K562 (cell line): ENCODE data around the gene TBRG4. TPM values are rescaled to one million over a fixed set of nuclear protein-coding genes. Genes with fewer than 3 reads are reported as not detected.
A peak's percentile ranks its signal among the peaks of the same experiment; 100 is the strongest.

Experiments used
- CHD4 ChIP-seq: fragments of 200-600 bp; sonication (generic); IDR thresholded peaks from 3 replicates; pipeline ENCODE4 v1.6.1; 2012; ENCODE audit warnings: low read depth, mild to moderate bottlenecking, mixed read lengths, low read length, inconsistent platforms; ENCODE audit not compliant: insufficient read depth, insufficient replicate concordance, poor library complexity, severe bottlenecking
- ETV6 ChIP-seq, 3 experiments: fragments of 150-350 bp in 1 of 3; sonication (generic) in 1 of 3; formaldehyde crosslinking in 1 of 3; IDR thresholded peaks; 2 replicates each; pipeline versions ENCODE4 v1.6.1 to v1.8.0; 2014 to 2022; ENCODE audit warnings: borderline replicate concordance in 2 of 3, low read depth in 2 of 3, antibody characterized with exemption in 1 of 3, low read length in 1 of 3, mild to moderate bottlenecking in 1 of 3, missing genetic modification reagents in 1 of 3
- FOXP1 ChIP-seq: sonication (generic); formaldehyde crosslinking; IDR thresholded peaks from 2 replicates; pipeline ENCODE4 v1.8.0; 2022; ENCODE audit warnings: mild to moderate bottlenecking, missing genetic modification reagents
- POLR2AphosphoS2 ChIP-seq: IDR thresholded peaks from 2 replicates; pipeline ENCODE4 v1.6.1; 2012; ENCODE audit warnings: low read length, improper control_type of control experiment
- SAFB2 ChIP-seq: fragments of 200-400 bp; formaldehyde crosslinking; IDR thresholded peaks from 2 replicates; pipeline ENCODE4 v1.6.1; 2018; ENCODE audit warnings: borderline replicate concordance, low read length, low read depth, moderate library complexity; ENCODE audit not compliant: severe bottlenecking
- TCF3 ChIP-seq: sonication (generic); formaldehyde crosslinking; IDR thresholded peaks from 2 replicates; pipeline ENCODE4 v1.4.0; 2020; ENCODE audit warnings: mild to moderate bottlenecking, missing genetic modification reagents
- ZNF316 ChIP-seq: fragments of 450-650 bp; IDR thresholded peaks from 2 replicates; pipeline ENCODE4 v1.6.1; 2016
- ZNF707 ChIP-seq: fragments of 250-450 bp; sonication (Bioruptor Pico); conservative IDR thresholded peaks from 2 replicates; pipeline ENCODE4 v1.8.0; 2022; ENCODE audit warnings: inconsistent platforms, mild to moderate bottlenecking, moderate library complexity
- polyA plus RNA-seq, 8 experiments: library from polyadenylated mRNA; depleted of rRNA in 4 of 8; stranded (reverse) in 5 of 8; unstranded in 3 of 8; fragments of >200 nt; fragmentation: Nextera tagmentation in 2 of 8; fragmentation: Illumina TruSeq in 1 of 8; extraction: Ambion mirVana in 2 of 8; extraction: Trizol in 1 of 8; gene quantifications; 2 replicates each; pipeline versions ENCODE4 v1.2.1 to v1.2.3, GENCODE V29; 2011 to 2014; ENCODE audit warnings: inconsistent platforms in 1 of 8, missing spikeins in 1 of 8
- total RNA-seq, 7 experiments: library from RNA; depleted of rRNA in 6 of 7; stranded (reverse); fragments of >200 nt in 6 of 7; fragmentation: Illumina TruSeq in 2 of 7; extraction: Trizol in 2 of 7; gene quantifications; 2 replicates each; pipeline versions ENCODE4 v1.2.1 to v1.2.3, GENCODE V29; 2011 to 2021; ENCODE audit warnings: low replicate concordance in 1 of 7
- TF ChIP-seq, protein P1 (sequence below), 2 experiments: fragments of 150-350 bp in 1 of 2; IDR thresholded peaks; 2 replicates each; pipeline ENCODE4 v1.6.1; 2012 to 2016; ENCODE audit warnings: low read depth in 2 of 2, low read length in 2 of 2, mild to moderate bottlenecking in 1 of 2, moderate library complexity in 1 of 2
- TF ChIP-seq, protein P2 (sequence below): sonication (generic); IDR thresholded peaks from 2 replicates; pipeline ENCODE4 v1.6.1; 2016
- TF ChIP-seq, protein P3 (sequence below): fragments of 250-450 bp; sonication (Bioruptor Pico); IDR thresholded peaks from 2 replicates; pipeline ENCODE4 v1.8.0; 2021; ENCODE audit warnings: moderate library complexity, mild to moderate bottlenecking, inconsistent platforms
- TF ChIP-seq, protein P4 (sequence below): sonication (generic); formaldehyde crosslinking; IDR thresholded peaks from 2 replicates; pipeline ENCODE4 v1.8.1; 2023; ENCODE audit warnings: mild to moderate bottlenecking, missing genetic modification reagents
- TF ChIP-seq, protein P5 (sequence below): fragments of 250-450 bp; sonication (Bioruptor Pico); IDR thresholded peaks from 2 replicates; pipeline ENCODE4 v1.4.0; 2020; ENCODE audit warnings: mild to moderate bottlenecking
- TF ChIP-seq, protein P6 (sequence below): fragments of 450-650 bp; IDR thresholded peaks from 2 replicates; pipeline ENCODE4 v1.6.1; 2016

Gene TBRG4
- total and polyA plus RNA-seq, 9 of the 15 experiments (the other 6 are each of a cell fraction or from before 2014, with no cell fraction given), result 11.2 to 322 (median 216) TPM

DNA sequence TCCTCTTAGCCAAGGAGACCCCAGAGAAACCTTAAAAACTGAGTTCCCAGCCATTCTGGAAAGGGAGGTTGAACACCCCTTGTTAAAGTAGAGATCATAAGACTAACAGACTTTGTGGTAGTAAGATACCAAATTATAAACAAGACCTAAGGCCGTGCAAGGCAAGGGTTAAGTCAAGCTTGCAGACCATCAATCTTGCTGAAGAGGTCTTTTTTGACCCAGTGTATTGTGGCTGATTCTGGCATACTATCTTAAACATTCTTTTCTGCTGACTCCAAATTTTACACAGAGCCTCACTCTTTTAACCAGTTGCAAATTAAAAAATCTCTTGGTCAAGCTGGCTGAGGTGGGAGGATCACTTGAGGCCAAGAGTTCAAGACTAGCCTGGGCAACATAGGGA is 1.2 kb upstream of the TBRG4 start (continued):
- TF ChIP-seq CHD4 (no peak), FOXP1 (CRISPR knock-in tag) (no peak), ETV6 (IDR thresholded peaks at IDR 0.05; ENCODE audit: borderline replicate concordance in 1 of 2, low read depth in 2 of 2, low read length in 1 of 2) (no peak), ETV6 (CRISPR knock-in tag; IDR thresholded peaks at IDR 0.05; ENCODE audit: borderline replicate concordance) (no peak), TCF3 (no peak), ZNF316 (peak; percentile 93), SAFB2 (no peak), POLR2AphosphoS2 (no peak), ZNF707 (CRISPR knock-in tag) (no peak)
- TF ChIP-seq, protein P1, sequence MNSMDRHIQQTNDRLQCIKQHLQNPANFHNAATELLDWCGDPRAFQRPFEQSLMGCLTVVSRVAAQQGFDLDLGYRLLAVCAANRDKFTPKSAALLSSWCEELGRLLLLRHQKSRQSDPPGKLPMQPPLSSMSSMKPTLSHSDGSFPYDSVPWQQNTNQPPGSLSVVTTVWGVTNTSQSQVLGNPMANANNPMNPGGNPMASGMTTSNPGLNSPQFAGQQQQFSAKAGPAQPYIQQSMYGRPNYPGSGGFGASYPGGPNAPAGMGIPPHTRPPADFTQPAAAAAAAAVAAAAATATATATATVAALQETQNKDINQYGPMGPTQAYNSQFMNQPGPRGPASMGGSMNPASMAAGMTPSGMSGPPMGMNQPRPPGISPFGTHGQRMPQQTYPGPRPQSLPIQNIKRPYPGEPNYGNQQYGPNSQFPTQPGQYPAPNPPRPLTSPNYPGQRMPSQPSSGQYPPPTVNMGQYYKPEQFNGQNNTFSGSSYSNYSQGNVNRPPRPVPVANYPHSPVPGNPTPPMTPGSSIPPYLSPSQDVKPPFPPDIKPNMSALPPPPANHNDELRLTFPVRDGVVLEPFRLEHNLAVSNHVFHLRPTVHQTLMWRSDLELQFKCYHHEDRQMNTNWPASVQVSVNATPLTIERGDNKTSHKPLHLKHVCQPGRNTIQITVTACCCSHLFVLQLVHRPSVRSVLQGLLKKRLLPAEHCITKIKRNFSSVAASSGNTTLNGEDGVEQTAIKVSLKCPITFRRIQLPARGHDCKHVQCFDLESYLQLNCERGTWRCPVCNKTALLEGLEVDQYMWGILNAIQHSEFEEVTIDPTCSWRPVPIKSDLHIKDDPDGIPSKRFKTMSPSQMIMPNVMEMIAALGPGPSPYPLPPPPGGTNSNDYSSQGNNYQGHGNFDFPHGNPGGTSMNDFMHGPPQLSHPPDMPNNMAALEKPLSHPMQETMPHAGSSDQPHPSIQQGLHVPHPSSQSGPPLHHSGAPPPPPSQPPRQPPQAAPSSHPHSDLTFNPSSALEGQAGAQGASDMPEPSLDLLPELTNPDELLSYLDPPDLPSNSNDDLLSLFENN (IDR thresholded peaks at IDR 0.05; ENCODE audit: low read depth in 2 of 2, low read length in 2 of 2), result no peak
- TF ChIP-seq, protein P2, sequence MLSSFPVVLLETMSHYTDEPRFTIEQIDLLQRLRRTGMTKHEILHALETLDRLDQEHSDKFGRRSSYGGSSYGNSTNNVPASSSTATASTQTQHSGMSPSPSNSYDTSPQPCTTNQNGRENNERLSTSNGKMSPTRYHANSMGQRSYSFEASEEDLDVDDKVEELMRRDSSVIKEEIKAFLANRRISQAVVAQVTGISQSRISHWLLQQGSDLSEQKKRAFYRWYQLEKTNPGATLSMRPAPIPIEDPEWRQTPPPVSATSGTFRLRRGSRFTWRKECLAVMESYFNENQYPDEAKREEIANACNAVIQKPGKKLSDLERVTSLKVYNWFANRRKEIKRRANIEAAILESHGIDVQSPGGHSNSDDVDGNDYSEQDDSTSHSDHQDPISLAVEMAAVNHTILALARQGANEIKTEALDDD, result peak; percentile 42; the same call in 1 of the 2 replicates
- TF ChIP-seq, protein P3, sequence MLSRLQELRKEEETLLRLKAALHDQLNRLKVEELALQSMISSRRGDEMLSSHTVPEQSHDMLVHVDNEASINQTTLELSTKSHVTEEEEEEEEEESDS (CRISPR knock-in tag), result no peak
- TF ChIP-seq, protein P4, sequence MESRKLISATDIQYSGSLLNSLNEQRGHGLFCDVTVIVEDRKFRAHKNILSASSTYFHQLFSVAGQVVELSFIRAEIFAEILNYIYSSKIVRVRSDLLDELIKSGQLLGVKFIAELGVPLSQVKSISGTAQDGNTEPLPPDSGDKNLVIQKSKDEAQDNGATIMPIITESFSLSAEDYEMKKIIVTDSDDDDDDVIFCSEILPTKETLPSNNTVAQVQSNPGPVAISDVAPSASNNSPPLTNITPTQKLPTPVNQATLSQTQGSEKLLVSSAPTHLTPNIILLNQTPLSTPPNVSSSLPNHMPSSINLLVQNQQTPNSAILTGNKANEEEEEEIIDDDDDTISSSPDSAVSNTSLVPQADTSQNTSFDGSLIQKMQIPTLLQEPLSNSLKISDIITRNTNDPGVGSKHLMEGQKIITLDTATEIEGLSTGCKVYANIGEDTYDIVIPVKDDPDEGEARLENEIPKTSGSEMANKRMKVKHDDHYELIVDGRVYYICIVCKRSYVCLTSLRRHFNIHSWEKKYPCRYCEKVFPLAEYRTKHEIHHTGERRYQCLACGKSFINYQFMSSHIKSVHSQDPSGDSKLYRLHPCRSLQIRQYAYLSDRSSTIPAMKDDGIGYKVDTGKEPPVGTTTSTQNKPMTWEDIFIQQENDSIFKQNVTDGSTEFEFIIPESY, result no peak
- TF ChIP-seq, protein P5, sequence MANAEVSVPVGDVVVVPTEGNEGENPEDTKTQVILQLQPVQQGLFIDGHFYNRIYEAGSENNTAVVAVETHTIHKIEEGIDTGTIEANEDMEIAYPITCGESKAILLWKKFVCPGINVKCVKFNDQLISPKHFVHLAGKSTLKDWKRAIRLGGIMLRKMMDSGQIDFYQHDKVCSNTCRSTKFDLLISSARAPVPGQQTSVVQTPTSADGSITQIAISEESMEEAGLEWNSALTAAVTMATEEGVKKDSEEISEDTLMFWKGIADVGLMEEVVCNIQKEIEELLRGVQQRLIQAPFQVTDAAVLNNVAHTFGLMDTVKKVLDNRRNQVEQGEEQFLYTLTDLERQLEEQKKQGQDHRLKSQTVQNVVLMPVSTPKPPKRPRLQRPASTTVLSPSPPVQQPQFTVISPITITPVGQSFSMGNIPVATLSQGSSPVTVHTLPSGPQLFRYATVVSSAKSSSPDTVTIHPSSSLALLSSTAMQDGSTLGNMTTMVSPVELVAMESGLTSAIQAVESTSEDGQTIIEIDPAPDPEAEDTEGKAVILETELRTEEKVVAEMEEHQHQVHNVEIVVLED (CRISPR knock-in tag), result no peak
- TF ChIP-seq, protein P6, sequence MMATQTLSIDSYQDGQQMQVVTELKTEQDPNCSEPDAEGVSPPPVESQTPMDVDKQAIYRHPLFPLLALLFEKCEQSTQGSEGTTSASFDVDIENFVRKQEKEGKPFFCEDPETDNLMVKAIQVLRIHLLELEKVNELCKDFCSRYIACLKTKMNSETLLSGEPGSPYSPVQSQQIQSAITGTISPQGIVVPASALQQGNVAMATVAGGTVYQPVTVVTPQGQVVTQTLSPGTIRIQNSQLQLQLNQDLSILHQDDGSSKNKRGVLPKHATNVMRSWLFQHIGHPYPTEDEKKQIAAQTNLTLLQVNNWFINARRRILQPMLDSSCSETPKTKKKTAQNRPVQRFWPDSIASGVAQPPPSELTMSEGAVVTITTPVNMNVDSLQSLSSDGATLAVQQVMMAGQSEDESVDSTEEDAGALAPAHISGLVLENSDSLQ, result peak; percentile 3; the same call in 1 of the 2 replicates
